ENCODE data around the gene MOSMO. TPM values are rescaled to one million over a fixed set of nuclear protein-coding genes. Genes with fewer than 3 reads are reported as not detected.

Gene MOSMO
- total and polyA plus RNA-seq, 2 donors from 2014 or later = 6.3 to 12.8 TPM

GRCh38 chr16:21963887-21964286, 44.0 kb upstream of the MOSMO start:
- DNase-seq = no peak
- intact Hi-C loops (cut with DNase I) = no loop called here

GRCh38 chr16:21964353-21964752, 43.6 kb upstream of the MOSMO start:
- Histone ChIP-seq H3K9ac (ENCODE audit: low read length in 3 of 3) (no peak overlapping the region), H3K27ac (ENCODE audit: low read depth in 2 of 2, low read length in 2 of 2) (no peak overlapping the region), H3K27me3 (ENCODE audit: control insufficient read depth, insufficient read depth, low read length) (no peaks in the 10 kb centered on the region), H3K9me3 (ENCODE audit: control insufficient read depth in 2 of 3, insufficient read depth in 1 of 3, low read length in 3 of 3) (no peaks in the 10 kb centered on the region), H3K4me1 (ENCODE audit: control insufficient read depth in 2 of 3, insufficient read depth in 2 of 3, low read depth in 1 of 3, low read length in 3 of 3) (no peaks in the 10 kb centered on the region), H3K36me3 (ENCODE audit: control insufficient read depth in 2 of 3, insufficient read depth in 3 of 3, low read length in 3 of 3) (peaks cover 14 to 84% (median 51%) of the 10 kb centered on the region in 3 donors), H3K4me3 (ENCODE audit: low read length in 3 of 3) (no peak overlapping the region)
- DNase-seq (no peak), FAIRE-seq (no peak)
- intact Hi-C loops (cut with DNase I) = no loop called here
- TF ChIP-seq CTCF (IDR thresholded peaks at IDR 0.05; ENCODE audit: borderline replicate concordance, extremely low read depth, insufficient read depth) = no peak

More at GRCh38 chr16:21963887-21964286, 44.0 kb upstream of the MOSMO start:
- Histone ChIP-seq H3K9me3 (ENCODE audit: control insufficient read depth in 2 of 3, insufficient read depth in 1 of 3, low read length in 3 of 3) (no peaks in the 10 kb centered on the region), H3K4me1 (ENCODE audit: control insufficient read depth in 2 of 3, insufficient read depth in 2 of 3, low read depth in 1 of 3, low read length in 3 of 3) (no peaks in the 10 kb centered on the region), H3K36me3 (ENCODE audit: control insufficient read depth in 2 of 3, insufficient read depth in 3 of 3, low read length in 3 of 3) (peaks cover 18 to 84% (median 53%) of the 10 kb centered on the region in 3 donors), H3K27ac (ENCODE audit: low read depth in 2 of 2, low read length in 2 of 2) (no peak overlapping the region), H3K9ac (ENCODE audit: low read length in 3 of 3) (no peak overlapping the region), H3K27me3 (ENCODE audit: control insufficient read depth, insufficient read depth, low read length) (no peaks in the 10 kb centered on the region), H3K4me3 (ENCODE audit: low read length in 3 of 3) (no peak overlapping the region)
- no peak for TF ChIP-seq CTCF (IDR thresholded peaks at IDR 0.05; ENCODE audit: borderline replicate concordance, extremely low read depth, insufficient read depth)
- FAIRE-seq = no peak

- intact Hi-C loops (cut with DNase I) = no loop called here
- no peaks in the 10 kb centered on the region for H3K9me3 ChIP-seq (ENCODE audit: control insufficient read depth in 2 of 3, insufficient read depth in 1 of 3, low read length in 3 of 3)
- no peak overlapping the region for H3K9ac ChIP-seq (ENCODE audit: low read length in 3 of 3)
- H3K27ac ChIP-seq (ENCODE audit: low read depth in 2 of 2, low read length in 2 of 2) = no peak overlapping the region
- peaks cover 10 to 84% (median 54%) of the 10 kb centered on the region in 3 donors for H3K36me3 ChIP-seq (ENCODE audit: control insufficient read depth in 2 of 3, insufficient read depth in 3 of 3, low read length in 3 of 3)
- no peak for FAIRE-seq
- TF ChIP-seq CTCF (IDR thresholded peaks at IDR 0.05; ENCODE audit: borderline replicate concordance, extremely low read depth, insufficient read depth) = no peak
- no peaks in the 10 kb centered on the region for H3K27me3 ChIP-seq (ENCODE audit: control insufficient read depth, insufficient read depth, low read length)
- no peak overlapping the region for H3K4me3 ChIP-seq (ENCODE audit: low read length in 3 of 3)
- DNase-seq = no peak
- no peaks in the 10 kb centered on the region for H3K4me1 ChIP-seq (ENCODE audit: control insufficient read depth in 2 of 3, insufficient read depth in 2 of 3, low read depth in 1 of 3, low read length in 3 of 3)
These were observed 36.1 kb upstream of the MOSMO start for GRCh38 chr16:21971856-21972255.

GRCh38 chr16:21973945-21974344, 34.0 kb upstream of the MOSMO start:
- intact Hi-C loops (cut with DNase I) = no loop called here
- H3K9ac ChIP-seq (ENCODE audit: low read length in 3 of 3) = no peak overlapping the region
- H3K36me3 ChIP-seq (ENCODE audit: control insufficient read depth in 2 of 3, insufficient read depth in 3 of 3, low read length in 3 of 3) = peaks cover 8 to 80% (median 58%) of the 10 kb centered on the region in 3 donors
- FAIRE-seq (no peak), DNase-seq (no peak)
- H3K27ac ChIP-seq (ENCODE audit: low read depth in 2 of 2, low read length in 2 of 2) = no peak overlapping the region
- TF ChIP-seq CTCF (IDR thresholded peaks at IDR 0.05; ENCODE audit: borderline replicate concordance, extremely low read depth, insufficient read depth) = no peak
- H3K9me3 ChIP-seq (ENCODE audit: control insufficient read depth in 2 of 3, insufficient read depth in 1 of 3, low read length in 3 of 3) = no peaks in the 10 kb centered on the region
- no peak overlapping the region for H3K4me3 ChIP-seq (ENCODE audit: low read length in 3 of 3)
- H3K27me3 ChIP-seq (ENCODE audit: control insufficient read depth, insufficient read depth, low read length) = no peaks in the 10 kb centered on the region
- no peaks in the 10 kb centered on the region for H3K4me1 ChIP-seq (ENCODE audit: control insufficient read depth in 2 of 3, insufficient read depth in 2 of 3, low read depth in 1 of 3, low read length in 3 of 3)
